CD4-positive, alpha-beta memory T cell (primary cell): ENCODE results near the gene PTPN3. TPM values are rescaled to one million over a fixed set of nuclear protein-coding genes. Genes with fewer than 3 reads are reported as not detected.

Source experiments
- CTCF ChIA-PET: fragments of 350-600 bp; sonication (Branson Sonifier 250); formaldehyde crosslinking; loops from one replicate; lab custom pipeline; 2021; ENCODE audit warnings: inconsistent platforms; ENCODE audit not compliant: partially characterized antibody; lab: Charles Lee
- POLR2A ChIA-PET: fragments of 350-600 bp; sonication (Branson Sonifier 250); formaldehyde crosslinking; loops from one replicate; lab custom pipeline; 2021; ENCODE audit not compliant: partially characterized antibody; lab: Charles Lee
- DNase-seq, 5 donors: peaks; one replicate each; pipeline versions ENCODE4 v3.0.0 to v3.0.0-alpha.2; 2020 to 2022; ENCODE audit warnings: mixed read lengths in 1 of 5
- H3K27ac ChIP-seq: one replicate; pipeline ENCODE4 v1.7.0; 2013; ENCODE audit warnings: low read depth, low read length
- H3K27me3 ChIP-seq: 2 replicates; pipeline ENCODE4 v1.7.0; 2013; ENCODE audit warnings: mild to moderate bottlenecking, low read length, moderate library complexity; ENCODE audit not compliant: insufficient read depth
- H3K36me3 ChIP-seq: 2 replicates; pipeline ENCODE4 v1.7.0; 2013; ENCODE audit warnings: mild to moderate bottlenecking, low read length, moderate library complexity; ENCODE audit not compliant: insufficient read depth
- H3K4me1 ChIP-seq: 2 replicates; pipeline ENCODE4 v1.7.0; 2013; ENCODE audit warnings: mild to moderate bottlenecking, low read length, moderate library complexity; ENCODE audit not compliant: insufficient read depth
- H3K4me3 ChIP-seq, 2 donors: one replicate each; pipeline ENCODE4 v1.7.0; 2013; ENCODE audit warnings: low read length in 2 of 2, mild to moderate bottlenecking in 1 of 2
- H3K9me3 ChIP-seq, 2 donors: one replicate each; pipeline ENCODE4 v1.7.0; 2013; ENCODE audit warnings: low read length in 2 of 2, control low read depth in 1 of 2; ENCODE audit not compliant: control insufficient read depth in 1 of 2
- H3K27ac Mint-ChIP-seq, 7 donors: one replicate each; pipeline ENCODE4 v1.8.0; 2020 to 2021; ENCODE audit warnings: mixed read lengths in 7 of 7, mild to moderate bottlenecking in 6 of 7, inconsistent platforms in 3 of 7, moderate library complexity in 3 of 7
- H3K27me3 Mint-ChIP-seq, 2 donors: one replicate each; pipeline ENCODE4 v1.8.0; 2020 to 2021; ENCODE audit warnings: mixed read lengths in 2 of 2
- H3K36me3 Mint-ChIP-seq, 2 donors: one replicate each; pipeline ENCODE4 v1.8.0; 2020 to 2021; ENCODE audit warnings: mixed read lengths in 2 of 2, inconsistent platforms in 1 of 2, mild to moderate bottlenecking in 1 of 2
- H3K4me1 Mint-ChIP-seq, 4 donors: one replicate each; pipeline ENCODE4 v1.8.0; 2020 to 2021; ENCODE audit warnings: mixed read lengths in 4 of 4, mild to moderate bottlenecking in 1 of 4
- H3K4me3 Mint-ChIP-seq, 8 donors: one replicate each; pipeline ENCODE4 v1.8.0; 2020 to 2021; ENCODE audit warnings: mixed read lengths in 8 of 8, mild to moderate bottlenecking in 7 of 8, moderate library complexity in 6 of 8, inconsistent platforms in 3 of 8
- H3K9me3 Mint-ChIP-seq, 8 donors: one replicate each; pipeline ENCODE4 v1.8.0; 2020 to 2021; ENCODE audit warnings: mixed read lengths in 8 of 8, mild to moderate bottlenecking in 5 of 8, inconsistent platforms in 3 of 8, moderate library complexity in 1 of 8
- intact Hi-C: fragments of 100-400 bp; cut with micrococcal nuclease; formaldehyde crosslinking; loops from one replicate; pipeline ENCODE4 v1.15.1; 2023
- polyA plus RNA-seq, 2 donors: library from polyadenylated mRNA; unstranded; fragments of 300-500 nt; fragmentation: Illumina TruSeq; gene quantifications; one replicate each; pipeline ENCODE4 v1.2.3, GENCODE V29; 2021
- total RNA-seq, 2 experiments: library from RNA; stranded (reverse); gene quantifications; one replicate each; pipeline ENCODE4 v1.2.3, GENCODE V29; 2021

The PTPN3 gene
- total and polyA plus RNA-seq, 4 experiments from 2014 or later = not detected

GRCh38 chr9:109452761-109453160, 45.3 kb downstream of the PTPN3 start:
- no peak overlapping the region for H3K27ac Mint-ChIP-seq
- H3K27me3 Mint-ChIP-seq = peaks cover 11 to 18% of the 10 kb centered on the region in 2 donors
- H3K27ac ChIP-seq = no peak overlapping the region
- peaks cover 0 to 1% (median under 1%) of the 10 kb centered on the region in 4 donors for H3K4me1 Mint-ChIP-seq
- POLR2A ChIA-PET = no interaction called here
- no peaks in the 10 kb centered on the region for H3K36me3 Mint-ChIP-seq
- no peak for DNase-seq
- intact Hi-C loops = no loop called here
- no peaks in the 10 kb centered on the region for H3K9me3 ChIP-seq
- CTCF ChIA-PET = interaction anchor here (0.7 kb wide), 2 partner anchors 14 to 16 kb away, joined by 3 read pairs; no protein-coding TSS in a partner anchor
- H3K36me3 ChIP-seq = no peaks in the 10 kb centered on the region
- H3K4me3 ChIP-seq = no peak overlapping the region
- no peaks in the 10 kb centered on the region for H3K4me1 ChIP-seq
- no peak overlapping the region for H3K4me3 Mint-ChIP-seq
- no peaks in the 10 kb centered on the region for H3K9me3 Mint-ChIP-seq
- H3K27me3 ChIP-seq = no peaks in the 10 kb centered on the region

- ChIA-PET POLR2A (no interaction called here), CTCF (interaction anchor here (1.0 to 1.6 kb wide), 2 partner anchors 11 to 13 kb away, joined by 4 to 6 read pairs; no protein-coding TSS in a partner anchor)
- intact Hi-C loops = no loop called here
- no peaks in the 10 kb centered on the region for H3K36me3 Mint-ChIP-seq
- H3K27ac ChIP-seq = no peak overlapping the region
- no peaks in the 10 kb centered on the region for H3K36me3 ChIP-seq
- peaks cover 8 to 20% of the 10 kb centered on the region in 2 donors for H3K27me3 Mint-ChIP-seq
- no peak overlapping the region for H3K27ac Mint-ChIP-seq
- H3K27me3 ChIP-seq = no peaks in the 10 kb centered on the region
- H3K4me3 Mint-ChIP-seq = no peak overlapping the region
- H3K9me3 ChIP-seq = no peaks in the 10 kb centered on the region
- H3K4me1 ChIP-seq = no peaks in the 10 kb centered on the region
- H3K4me1 Mint-ChIP-seq = peaks cover 0 to 4% (median under 1%) of the 10 kb centered on the region in 4 donors
- no peak for DNase-seq
- H3K4me3 ChIP-seq = no peak overlapping the region
- no peaks in the 10 kb centered on the region for H3K9me3 Mint-ChIP-seq
These were observed 46.6 kb downstream of the PTPN3 start for GRCh38 chr9:109451311-109452025.

GRCh38 chr9:109450346-109450745, 47.8 kb downstream of the PTPN3 start:
- POLR2A ChIA-PET = no interaction called here
- Mint-ChIP-seq H3K4me3 (no peak overlapping the region), H3K4me1 (peaks cover 0 to 4% (median under 1%) of the 10 kb centered on the region in 4 donors), H3K27ac (no peak overlapping the region), H3K36me3 (no peaks in the 10 kb centered on the region), H3K9me3 (no peaks in the 10 kb centered on the region), H3K27me3 (peaks cover 8 to 11% of the 10 kb centered on the region in 2 donors)
- Histone ChIP-seq H3K4me1 (no peaks in the 10 kb centered on the region), H3K27ac (no peak overlapping the region), H3K36me3 (no peaks in the 10 kb centered on the region), H3K4me3 (no peak overlapping the region), H3K9me3 (no peaks in the 10 kb centered on the region), H3K27me3 (no peaks in the 10 kb centered on the region)
- no peak for DNase-seq
- CTCF ChIA-PET = interaction anchor here (1.0 to 1.6 kb wide), 2 partner anchors 10 to 12 kb away, joined by 4 to 6 read pairs; no protein-coding TSS in a partner anchor
- intact Hi-C loops = no loop called here

- Mint-ChIP-seq H3K36me3 (no peaks in the 10 kb centered on the region), H3K27me3 (peaks cover 4 to 8% of the 10 kb centered on the region in 2 donors)
- CTCF ChIA-PET = interaction anchor here (0.7 kb wide), 1 partner anchor 20 kb away, joined by 5 read pairs; no protein-coding TSS in a partner anchor
These were observed 48.9 kb downstream of the PTPN3 start for GRCh38 chr9:109449036-109449798.

GRCh38 chr9:109448223-109448622, 49.9 kb downstream of the PTPN3 start:
- intact Hi-C loops = no loop called here
- POLR2A ChIA-PET = no interaction called here
- H3K27ac Mint-ChIP-seq = no peak overlapping the region

More at GRCh38 chr9:109449036-109449798, 48.9 kb downstream of the PTPN3 start:
- POLR2A ChIA-PET = no interaction called here
- Histone ChIP-seq H3K9me3 (no peaks in the 10 kb centered on the region), H3K4me1 (no peaks in the 10 kb centered on the region), H3K36me3 (no peaks in the 10 kb centered on the region), H3K4me3 (no peak overlapping the region), H3K27ac (no peak overlapping the region), H3K27me3 (no peaks in the 10 kb centered on the region)
- no peak overlapping the region for H3K27ac Mint-ChIP-seq
- intact Hi-C loops = no loop called here
- DNase-seq = no peak
- no peaks in the 10 kb centered on the region for H3K9me3 Mint-ChIP-seq
- H3K4me1 Mint-ChIP-seq = peaks cover 0 to 4% (median under 1%) of the 10 kb centered on the region in 4 donors
- H3K4me3 Mint-ChIP-seq = no peak overlapping the region

GRCh38 chr9:109447329-109448076, 50.6 kb downstream of the PTPN3 start:
- Histone ChIP-seq H3K36me3 (no peaks in the 10 kb centered on the region), H3K9me3 (no peaks in the 10 kb centered on the region), H3K4me3 (no peak overlapping the region), H3K4me1 (no peaks in the 10 kb centered on the region), H3K27me3 (no peaks in the 10 kb centered on the region), H3K27ac (no peak overlapping the region)
- Mint-ChIP-seq H3K4me1 (peaks cover 0 to 4% (median under 1%) of the 10 kb centered on the region in 4 donors), H3K9me3 (no peaks in the 10 kb centered on the region), H3K27ac (no peak overlapping the region), H3K36me3 (no peaks in the 10 kb centered on the region), H3K27me3 (peaks cover 0 to 6% of the 10 kb centered on the region in 2 donors), H3K4me3 (no peak overlapping the region)
- ChIA-PET CTCF (interaction anchor here (1.1 kb wide), 1 partner anchor 8 kb away, joined by 3 read pairs; no protein-coding TSS in a partner anchor), POLR2A (no interaction called here)
- intact Hi-C loops = no loop called here
- no peak for DNase-seq

More at GRCh38 chr9:109448223-109448622, 49.9 kb downstream of the PTPN3 start:
- Mint-ChIP-seq H3K9me3 (no peaks in the 10 kb centered on the region), H3K36me3 (no peaks in the 10 kb centered on the region), H3K4me3 (no peak overlapping the region), H3K4me1 (peaks cover 0 to 4% (median under 1%) of the 10 kb centered on the region in 4 donors), H3K27me3 (peaks cover 0 to 6% of the 10 kb centered on the region in 2 donors)
- Histone ChIP-seq H3K9me3 (no peaks in the 10 kb centered on the region), H3K27me3 (no peaks in the 10 kb centered on the region), H3K27ac (no peak overlapping the region), H3K36me3 (no peaks in the 10 kb centered on the region), H3K4me1 (no peaks in the 10 kb centered on the region), H3K4me3 (no peak overlapping the region)
- DNase-seq = no peak
- CTCF ChIA-PET = interaction anchor here (0.7 to 1.1 kb wide), 2 partner anchors 9 to 21 kb away, joined by 3 to 5 read pairs; no protein-coding TSS in a partner anchor
